Tracheal epithelial cell (primary cell): ENCODE results near the gene VPS36. TPM values are rescaled to one million over a fixed set of nuclear protein-coding genes. Genes with fewer than 3 reads are reported as not detected.

Experiments
- total RNA-seq: library from RNA; depleted of rRNA; stranded (reverse); fragments of >200 nt; gene quantifications from 2 replicates; pipeline ENCODE4 v1.2.1, GENCODE V29; 2014

VPS36 gene, protein sequence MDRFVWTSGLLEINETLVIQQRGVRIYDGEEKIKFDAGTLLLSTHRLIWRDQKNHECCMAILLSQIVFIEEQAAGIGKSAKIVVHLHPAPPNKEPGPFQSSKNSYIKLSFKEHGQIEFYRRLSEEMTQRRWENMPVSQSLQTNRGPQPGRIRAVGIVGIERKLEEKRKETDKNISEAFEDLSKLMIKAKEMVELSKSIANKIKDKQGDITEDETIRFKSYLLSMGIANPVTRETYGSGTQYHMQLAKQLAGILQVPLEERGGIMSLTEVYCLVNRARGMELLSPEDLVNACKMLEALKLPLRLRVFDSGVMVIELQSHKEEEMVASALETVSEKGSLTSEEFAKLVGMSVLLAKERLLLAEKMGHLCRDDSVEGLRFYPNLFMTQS
- total RNA-seq = 21.4 and 32.8 TPM in 2 replicates

DNA sequence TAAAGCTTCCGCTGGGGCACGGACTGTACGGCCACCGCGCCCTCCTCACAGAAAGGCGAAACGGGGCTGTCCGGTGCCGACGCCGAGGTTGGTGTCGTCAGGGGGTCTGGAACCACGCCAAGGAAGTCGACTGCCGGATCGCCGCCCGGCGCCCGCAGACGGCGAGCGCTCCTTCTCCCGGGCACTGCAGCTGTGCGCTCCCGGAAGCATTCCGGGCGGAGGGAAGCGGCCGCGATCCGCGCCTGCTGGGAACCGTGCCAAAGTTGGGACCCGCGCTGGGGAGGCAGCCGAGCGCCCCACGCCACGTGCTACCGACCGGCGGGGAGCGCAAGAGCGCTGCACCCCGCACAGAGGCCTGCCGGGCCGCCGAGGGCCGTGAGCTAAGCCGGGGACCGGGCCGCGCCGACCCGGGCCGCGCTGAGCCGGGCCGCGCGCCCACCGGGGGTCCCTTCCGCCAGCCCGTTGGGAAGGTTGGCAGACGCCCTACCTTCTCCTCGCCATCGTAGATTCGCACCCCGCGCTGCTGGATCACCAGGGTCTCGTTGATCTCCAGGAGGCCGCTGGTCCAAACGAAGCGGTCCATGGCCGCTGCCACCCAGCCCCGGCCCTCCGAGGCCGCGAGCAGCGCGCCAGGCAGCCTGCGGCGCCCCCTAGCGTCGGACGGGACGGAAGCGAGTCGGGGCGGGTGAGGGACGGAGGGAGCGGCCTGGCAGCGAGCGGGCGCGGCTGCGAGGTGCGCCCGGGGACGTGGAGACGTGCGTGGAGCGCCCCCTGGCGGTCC, at the start of gene VPS36:
Gene VPS36, minus strand, starts transcription at position 623 of the 781 bp plus-strand sequence. Its CDS starts 40 bp downstream, at position 583.

DNA sequence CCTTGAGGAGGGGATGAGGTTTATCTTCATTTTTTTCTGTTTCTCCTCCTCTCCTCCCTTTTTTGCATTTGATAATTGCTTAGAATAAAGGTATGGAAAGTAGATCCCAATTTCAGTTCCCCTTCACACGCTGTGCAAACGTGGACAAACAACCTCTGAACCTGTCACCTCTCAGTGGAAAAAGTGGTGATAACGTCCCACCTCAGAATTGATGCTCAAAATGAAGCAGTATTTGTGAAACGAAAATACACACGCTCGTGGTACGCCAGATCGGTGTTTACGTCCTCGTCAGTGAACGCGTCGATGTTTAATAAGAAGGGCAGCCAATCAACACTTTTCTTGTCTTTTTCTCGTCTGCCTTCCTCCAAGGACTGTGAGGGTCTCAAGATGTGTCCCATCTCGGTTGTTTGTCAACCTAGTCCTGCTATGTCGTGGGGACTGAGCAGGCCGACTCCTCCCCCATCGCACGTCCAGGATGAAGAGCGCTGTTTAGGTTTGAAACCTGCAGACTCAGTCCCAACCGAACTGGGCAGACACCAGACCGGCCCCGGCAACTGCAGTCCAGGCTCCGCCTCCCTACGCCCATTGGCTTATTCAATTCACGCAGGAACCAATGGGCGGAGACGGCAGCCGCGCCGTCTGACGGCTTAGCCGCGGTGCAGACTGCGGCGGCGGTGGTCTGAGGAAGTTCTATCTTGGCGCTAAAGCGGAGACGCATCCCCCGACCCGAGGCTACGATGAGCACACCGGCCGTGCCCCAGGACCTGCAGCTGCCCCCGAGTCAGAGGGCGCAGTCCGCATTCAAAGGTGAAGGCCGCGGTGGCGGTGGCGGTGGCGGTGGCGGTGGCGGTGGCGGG, 4.6 kb upstream of the VPS36 start, which contains the start of gene CKAP2:
Gene CKAP2, plus strand, starts transcription at position 659 of the 857 bp plus-strand sequence. Its CDS starts 79 bp downstream, at position 738.

DNA sequence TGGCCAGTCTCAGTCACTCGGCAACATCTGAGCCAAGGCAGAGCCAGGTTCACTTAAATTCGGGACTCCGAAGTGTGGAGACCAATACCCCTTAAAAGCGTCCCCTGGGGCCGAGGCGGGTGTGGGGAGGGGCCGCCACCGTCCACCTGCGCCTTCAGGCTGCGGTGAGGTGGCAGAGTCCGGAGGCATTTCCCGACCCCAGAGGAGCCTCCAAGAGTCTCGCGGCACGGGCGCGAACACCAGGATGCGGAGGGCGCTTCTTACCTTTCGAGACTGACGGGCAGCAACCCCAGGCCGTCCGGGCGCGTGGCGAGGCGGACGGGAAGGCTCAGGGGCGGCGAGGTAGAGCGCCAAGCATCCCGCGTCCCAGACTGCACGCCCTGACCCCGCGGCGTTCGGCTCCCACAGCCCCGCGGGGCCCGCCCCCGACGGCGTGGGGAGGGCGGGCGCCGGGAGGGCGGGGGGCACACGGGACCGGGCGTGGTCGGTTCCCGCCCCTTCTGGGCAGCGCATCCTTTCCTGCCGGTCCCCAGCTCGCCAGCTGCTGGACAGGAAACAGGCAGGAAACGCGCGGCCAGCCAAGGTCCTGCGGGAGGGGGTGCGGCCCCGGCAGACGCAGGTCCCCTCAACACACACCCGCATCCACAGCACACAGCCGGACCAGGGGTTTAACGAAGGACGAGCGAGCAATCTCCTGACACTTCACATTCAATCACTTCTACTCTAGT, 44.5 kb downstream of the VPS36 start, which contains the start of gene THSD1:
Gene THSD1, minus strand, starts transcription at position 406 of the 728 bp plus-strand sequence. CDS start 3,572 bp downstream, outside the sequence.

Other genes starting within 250 kb of the VPS36 start
- 17.8 and 18.5 TPM in 2 replicates for gene THSD1, start 44.5 kb downstream of the VPS36 start, total RNA-seq
- 6.7 and 9.6 TPM in 2 replicates for gene CKAP2, start 4.8 kb upstream of the VPS36 start, total RNA-seq
- gene HNRNPA1L2, start 191.8 kb upstream of the VPS36 start, total RNA-seq = 2.4 and 3.8 TPM in 2 replicates
- gene SUGT1, start 202.2 kb upstream of the VPS36 start, total RNA-seq = 22.6 and 28.7 TPM in 2 replicates